HTERT RPE-1 (cell line): ENCODE data around the gene GAPDH.
"Not testable (repeated sequence)": the region's sequence is repeated elsewhere in the genome, so short reads cannot be mapped to it uniquely, and the experiment has no call there.

Source experiments
- in situ Hi-C: fragments of 300-500 bp; cut with MboI; formaldehyde crosslinking; loops from 4 replicates; pipeline ENCODE4 v1.14.3; 2020; ENCODE audit warnings: low sequenced_read_pairs

The GAPDH gene

GRCh38 chr12:6533923-6534694 lies at the start of gene GAPDH:
TSS of gene GAPDH (plus strand) at chr12:6534517. CDS start at chr12:6534833, 316 bp downstream.
- in situ Hi-C loops = no loop called here

GRCh38 chr12:6488240-6488639 lies 46.1 kb upstream of the GAPDH start:
- in situ Hi-C loops = no loop called here

GRCh38 chr12:6489449-6489848 lies 44.9 kb upstream of the GAPDH start:
- in situ Hi-C loops = no loop called here

GRCh38 chr12:6490673-6491072 lies 43.6 kb upstream of the GAPDH start:
- in situ Hi-C loops = not testable (repeated sequence)

DNA sequence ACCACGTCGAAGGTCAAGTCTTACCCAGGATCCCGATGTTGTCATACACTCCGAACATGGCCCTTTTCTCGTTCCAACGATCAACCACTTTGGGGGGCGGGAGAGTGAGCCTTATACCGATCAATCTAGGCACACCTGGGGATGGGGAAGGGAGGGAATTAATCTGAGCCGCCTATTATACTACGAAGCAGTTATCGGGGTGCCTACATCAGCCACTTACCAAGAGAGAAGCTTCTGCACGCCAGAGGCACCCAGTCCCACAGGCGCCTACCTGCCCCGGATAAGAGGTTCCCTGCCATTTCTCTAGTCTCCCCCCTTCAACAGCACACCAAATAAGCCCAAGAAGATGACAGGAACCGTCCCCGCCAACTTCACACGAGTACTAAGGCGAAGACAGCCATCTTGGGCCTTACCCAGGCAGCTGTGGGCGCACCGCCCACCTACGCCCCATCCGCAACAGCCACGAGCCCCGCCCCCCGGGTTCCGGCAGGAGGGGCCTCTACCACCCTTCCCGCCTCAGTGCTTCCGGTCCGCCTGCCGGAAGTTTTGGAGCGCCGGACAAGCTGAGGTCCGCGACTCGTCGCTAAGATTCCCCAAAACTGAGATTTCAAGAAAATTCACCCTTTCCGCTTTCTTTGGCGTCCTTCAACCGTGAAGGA lies 41.4 kb upstream of the GAPDH start, which contains the start of gene MRPL51:
Gene MRPL51 (minus strand): TSS at position 425 of the 659 bp plus-strand sequence. CDS start 126 bp downstream, at position 299.
- in situ Hi-C loops = no loop called here

- in situ Hi-C loops = no loop called here
Observed at GRCh38 chr12:6493497-6494257, 40.6 kb upstream of the GAPDH start, which contains the start of gene NCAPD2. TSS of gene NCAPD2 (plus strand) at chr12:6494102. CDS start at chr12:6495099, 997 bp downstream.

DNA sequence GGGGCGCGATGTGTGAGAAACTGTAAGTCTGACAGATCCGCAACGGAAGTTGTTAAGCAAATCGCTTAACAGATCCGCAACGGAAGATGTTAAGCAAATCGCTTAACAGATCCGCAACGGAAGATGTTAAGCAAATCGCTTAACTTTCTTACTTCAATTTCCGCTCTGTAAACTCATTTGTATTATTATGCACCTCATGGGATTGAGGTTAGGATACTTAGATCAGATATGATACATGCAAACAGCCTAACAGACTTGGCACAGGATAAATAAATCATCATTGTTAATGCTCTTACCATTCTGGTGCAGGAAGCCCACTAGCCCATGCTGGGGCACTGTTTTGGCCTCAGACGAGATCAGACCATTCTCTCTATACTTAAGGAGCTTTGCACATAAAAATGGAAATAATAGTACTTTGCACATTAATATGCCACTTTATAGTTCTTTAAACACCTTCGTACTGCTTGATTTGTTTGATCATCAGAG lies 40.0 kb upstream of the GAPDH start:
- in situ Hi-C loops = no loop called here

GRCh38 chr12:6494968-6495367 lies 39.3 kb upstream of the GAPDH start:
- in situ Hi-C loops = no loop called here

DNA sequence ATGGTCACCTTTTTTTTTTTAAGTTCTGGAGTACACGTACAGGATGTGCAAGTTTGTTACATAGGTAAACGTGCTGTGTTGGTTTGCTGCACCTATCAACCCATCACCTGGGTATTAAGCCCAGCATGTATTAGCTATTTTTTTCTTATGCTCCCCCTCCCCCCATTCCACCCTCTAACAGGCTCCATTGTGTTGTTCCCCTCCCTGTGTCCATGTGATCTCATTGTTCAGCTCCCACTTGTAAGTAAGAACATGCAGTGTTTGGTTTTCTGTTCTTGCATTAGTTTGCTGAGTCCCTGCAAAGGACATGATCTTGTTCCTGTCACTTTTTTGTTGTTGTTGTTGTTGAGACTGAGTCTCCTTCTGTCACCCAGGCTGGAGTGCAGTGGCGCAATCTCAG lies 37.0 kb upstream of the GAPDH start:
- in situ Hi-C loops = not testable (repeated sequence)

- in situ Hi-C loops = no loop called here
Observed at GRCh38 chr12:6500466-6500865, 33.9 kb upstream of the GAPDH start.

- in situ Hi-C loops = no loop called here
Observed at GRCh38 chr12:6507102-6507998, 27.0 kb upstream of the GAPDH start.

DNA sequence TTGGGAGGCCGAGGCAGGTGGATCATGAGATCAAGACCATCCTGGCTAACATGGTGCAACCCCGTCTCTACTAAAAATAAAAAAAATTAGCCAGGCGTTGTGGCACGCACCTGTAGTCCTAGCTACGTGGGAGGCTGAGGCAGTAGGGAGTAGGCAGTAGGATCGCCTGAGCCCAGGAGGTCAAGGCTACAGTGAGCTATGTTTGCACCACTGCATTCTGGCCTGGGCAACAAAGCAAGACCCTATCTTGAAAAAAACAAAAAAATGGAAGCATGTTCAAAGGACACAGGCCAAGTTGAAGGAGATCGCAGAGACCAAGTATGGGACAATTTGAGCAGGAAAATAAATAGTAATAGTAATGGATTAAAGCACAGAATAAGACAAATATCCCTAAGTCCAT lies 26.2 kb upstream of the GAPDH start:
- in situ Hi-C loops = no loop called here

- in situ Hi-C loops = no loop called here
Observed at GRCh38 chr12:6520186-6520585, 14.1 kb upstream of the GAPDH start.

- in situ Hi-C loops = no loop called here
Observed at GRCh38 chr12:6522193-6522592, 12.1 kb upstream of the GAPDH start.

- in situ Hi-C loops = no loop called here
Observed at GRCh38 chr12:6523708-6524107, 10.6 kb upstream of the GAPDH start.

DNA sequence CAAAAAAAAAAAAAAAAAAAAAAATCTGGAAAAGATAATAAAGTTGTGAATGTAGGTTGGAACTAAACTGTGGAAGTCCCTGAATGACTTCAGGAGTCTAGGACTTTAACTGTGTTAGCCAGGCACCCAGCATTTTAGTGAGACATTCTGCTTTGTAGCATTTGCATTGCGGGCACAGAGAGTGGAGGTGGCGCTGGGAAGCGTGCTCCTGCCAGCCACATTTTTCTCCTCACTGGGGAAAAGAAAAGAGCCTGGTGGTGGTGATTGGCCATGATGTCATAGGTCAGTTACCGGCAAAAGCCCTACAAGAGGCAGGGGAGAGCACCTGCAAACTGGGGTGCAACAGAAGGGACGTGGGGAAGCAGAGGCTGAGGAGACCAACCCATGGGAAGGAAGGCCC lies 9.7 kb upstream of the GAPDH start:
- in situ Hi-C loops = no loop called here

- in situ Hi-C loops = no loop called here
Observed at GRCh38 chr12:6526201-6526600, 8.1 kb upstream of the GAPDH start.

DNA sequence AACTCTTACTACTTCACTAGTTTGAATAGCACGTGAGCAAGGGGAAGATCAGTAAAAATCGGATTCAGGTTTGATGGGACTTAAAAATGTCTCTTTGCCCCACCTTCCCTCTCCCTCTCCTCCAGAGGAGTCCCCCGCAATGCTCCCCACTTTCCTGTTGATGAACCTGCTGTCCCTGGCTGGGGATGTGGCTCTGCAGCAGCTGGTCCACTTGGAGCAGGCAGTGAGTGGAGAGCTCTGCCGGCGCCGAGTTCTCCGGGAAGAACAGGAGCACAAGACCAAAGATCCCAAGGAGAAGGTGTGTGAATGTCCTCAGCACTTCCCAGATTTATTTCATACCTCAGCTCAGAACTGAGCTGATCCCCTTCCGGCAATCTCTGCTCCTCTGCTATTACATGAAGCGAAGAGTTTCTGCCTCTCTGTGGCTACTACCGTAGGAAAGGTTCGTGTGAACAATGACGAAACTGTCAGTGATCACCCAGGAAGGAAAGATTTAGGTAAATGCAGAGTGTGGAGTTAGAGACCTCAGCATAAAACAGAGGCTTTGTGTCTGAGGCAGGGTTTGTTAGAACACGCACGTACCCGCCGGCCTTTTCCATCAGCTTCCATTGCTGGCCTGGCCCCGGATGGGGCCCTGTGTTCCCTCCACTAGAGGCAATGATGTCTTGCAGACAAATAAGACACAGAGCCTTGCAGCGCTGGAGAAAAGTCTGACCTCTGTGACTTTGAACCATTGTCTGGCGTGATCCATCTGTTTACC lies 7.4 kb upstream of the GAPDH start:
- in situ Hi-C loops = no loop called here

DNA sequence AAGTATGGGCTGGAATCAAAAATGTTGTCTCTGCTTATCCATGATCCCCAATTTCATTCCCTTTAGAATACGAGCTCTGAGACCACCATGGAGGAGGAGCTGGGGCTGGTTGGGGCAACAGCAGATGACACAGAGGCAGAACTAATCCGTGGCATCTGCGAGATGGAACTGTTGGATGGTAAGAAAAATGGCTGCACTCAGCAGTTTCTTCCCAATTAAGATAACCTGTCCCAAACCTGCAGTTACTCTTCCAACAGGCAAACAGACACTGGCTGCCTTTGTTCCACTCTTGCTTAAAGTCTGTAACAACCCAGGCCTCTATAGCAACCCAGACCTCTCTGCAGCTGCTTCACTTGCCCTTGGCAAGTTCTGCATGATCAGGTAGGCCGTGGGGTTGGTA lies 6.6 kb upstream of the GAPDH start:
- in situ Hi-C loops = no loop called here
